ENCODE measurements around the gene SMIM12.

- TF ChIP-seq POLR2A (IDR thresholded peaks at IDR 0.05; ENCODE audit: low read length) (no peak), GATA1 (IDR thresholded peaks at IDR 0.05; ENCODE audit: low read depth, low read length) (no peak)
Measured at GRCh38 chr1:34842952-34843371, 16.6 kb downstream of the SMIM12 start.

Measured in erythroblast (primary cell).